Measurements from ENCODE around the gene PARD6G.

DNA sequence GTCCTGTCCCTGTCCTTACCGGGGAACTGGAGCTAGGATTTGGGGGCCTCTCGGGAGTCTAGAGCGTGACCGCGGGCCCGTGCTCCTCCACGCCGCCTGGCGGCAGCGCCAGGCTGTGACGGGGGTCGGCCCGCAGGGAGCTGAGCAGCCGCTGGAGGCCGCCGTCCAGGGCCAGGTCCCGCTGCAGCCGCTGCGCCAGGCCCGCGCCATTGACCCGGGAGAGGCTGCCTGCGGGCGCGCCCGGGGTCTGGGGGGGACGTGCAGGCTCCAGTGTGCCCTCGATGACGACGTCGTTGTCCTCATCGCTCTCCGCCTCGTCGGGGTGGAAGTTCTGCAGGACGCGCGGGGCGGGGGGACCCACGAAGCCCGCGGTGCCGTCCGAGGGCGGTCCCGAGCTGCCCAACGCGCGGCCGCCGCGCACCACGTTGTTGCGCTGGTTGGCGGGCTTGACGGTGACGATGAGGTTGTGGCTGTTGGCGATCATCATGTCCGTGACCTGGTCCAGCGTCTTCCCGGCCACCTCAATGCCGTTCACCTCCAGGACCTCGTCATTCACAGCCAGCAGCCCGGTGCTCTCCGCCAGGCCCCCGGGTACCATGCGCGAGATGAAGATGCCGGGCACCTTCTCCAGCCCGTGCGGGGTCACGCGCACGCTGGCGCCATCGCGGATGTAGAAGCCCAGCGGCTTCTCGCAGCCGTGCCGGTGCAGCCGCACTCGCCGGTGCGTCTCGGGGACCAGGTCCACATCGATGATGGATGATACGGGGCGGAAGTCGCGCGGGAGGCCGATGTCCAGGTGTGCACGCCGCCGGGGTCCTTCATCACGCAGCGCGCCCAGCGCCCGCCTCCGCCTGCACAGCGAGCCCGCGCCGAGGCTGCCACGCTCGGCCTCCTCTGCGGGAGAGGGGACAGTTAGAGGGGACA, 87.3 kb downstream of the PARD6G start:
- TF ChIP-seq POLR2AphosphoS5 (IDR thresholded peaks at IDR 0.05), result no peak
- no peak for TF ChIP-seq POLR2A (IDR thresholded peaks at IDR 0.05)
